ENCODE measurements around the gene DUSP9.
"Not testable (repeated sequence)": the region's sequence is repeated elsewhere in the genome, so short reads cannot be mapped to it uniquely, and the experiment has no call there.

DUSP9 gene

GRCh38 chrX:153690466-153690865 lies 43.5 kb downstream of the DUSP9 start:
- H3K9ac ChIP-seq (ENCODE audit: low read length in 5 of 5): no peak overlapping the region
- peaks cover 4 to 16% (median 10%) of the 10 kb centered on the region in 5 donors for H3K27me3 ChIP-seq (ENCODE audit: control insufficient read depth in 5 of 5, insufficient read depth in 4 of 5, low read length in 5 of 5)
- H3K9me3 ChIP-seq (ENCODE audit: control insufficient read depth in 5 of 5, low read length in 5 of 5): no peaks in the 10 kb centered on the region
- H3K4me1 ChIP-seq (ENCODE audit: control insufficient read depth in 5 of 5, insufficient read depth in 5 of 5, low read length in 5 of 5): peaks cover 0 to 24% (median 11%) of the 10 kb centered on the region in 5 donors
- H3K36me3 ChIP-seq (ENCODE audit: control insufficient read depth in 5 of 5, insufficient read depth in 5 of 5, low read length in 5 of 5): peaks cover 0 to 3% (median 0%) of the 10 kb centered on the region in 5 donors
- H3K4me3 ChIP-seq (ENCODE audit: low read depth in 1 of 5, low read length in 5 of 5): no peak overlapping the region
- no peak overlapping the region for H3K27ac ChIP-seq (ENCODE audit: low read depth, low read length)

GRCh38 chrX:153691032-153691827 lies 44.2 kb downstream of the DUSP9 start:
- peaks cover 0 to 24% (median 11%) of the 10 kb centered on the region in 5 donors for H3K4me1 ChIP-seq (ENCODE audit: control insufficient read depth in 5 of 5, insufficient read depth in 5 of 5, low read length in 5 of 5)
- not testable (repeated sequence) for H3K4me3 ChIP-seq (ENCODE audit: low read depth in 1 of 5, low read length in 5 of 5); H3K9ac ChIP-seq (ENCODE audit: low read length in 5 of 5); H3K27me3 ChIP-seq (ENCODE audit: control insufficient read depth in 5 of 5, insufficient read depth in 4 of 5, low read length in 5 of 5); H3K9me3 ChIP-seq (ENCODE audit: control insufficient read depth in 5 of 5, low read length in 5 of 5); H3K27ac ChIP-seq (ENCODE audit: low read depth, low read length); H3K36me3 ChIP-seq (ENCODE audit: control insufficient read depth in 5 of 5, insufficient read depth in 5 of 5, low read length in 5 of 5)

GRCh38 chrX:153692003-153692402 lies 45.0 kb downstream of the DUSP9 start:
- no peaks in the 10 kb centered on the region for H3K9me3 ChIP-seq (ENCODE audit: control insufficient read depth in 5 of 5, low read length in 5 of 5)
- no peak overlapping the region for H3K9ac ChIP-seq (ENCODE audit: low read length in 5 of 5)
- H3K27me3 ChIP-seq (ENCODE audit: control insufficient read depth in 5 of 5, insufficient read depth in 4 of 5, low read length in 5 of 5): peaks cover 0 to 6% (median 3%) of the 10 kb centered on the region in 5 donors
- H3K36me3 ChIP-seq (ENCODE audit: control insufficient read depth in 5 of 5, insufficient read depth in 5 of 5, low read length in 5 of 5): peaks cover 0 to 12% (median 3%) of the 10 kb centered on the region in 5 donors
- H3K4me1 ChIP-seq (ENCODE audit: control insufficient read depth in 5 of 5, insufficient read depth in 5 of 5, low read length in 5 of 5): peaks cover 0 to 24% (median 11%) of the 10 kb centered on the region in 5 donors
- H3K4me3 ChIP-seq (ENCODE audit: low read depth in 1 of 5, low read length in 5 of 5): no peak overlapping the region
- H3K27ac ChIP-seq (ENCODE audit: low read depth, low read length): no peak overlapping the region

DNA sequence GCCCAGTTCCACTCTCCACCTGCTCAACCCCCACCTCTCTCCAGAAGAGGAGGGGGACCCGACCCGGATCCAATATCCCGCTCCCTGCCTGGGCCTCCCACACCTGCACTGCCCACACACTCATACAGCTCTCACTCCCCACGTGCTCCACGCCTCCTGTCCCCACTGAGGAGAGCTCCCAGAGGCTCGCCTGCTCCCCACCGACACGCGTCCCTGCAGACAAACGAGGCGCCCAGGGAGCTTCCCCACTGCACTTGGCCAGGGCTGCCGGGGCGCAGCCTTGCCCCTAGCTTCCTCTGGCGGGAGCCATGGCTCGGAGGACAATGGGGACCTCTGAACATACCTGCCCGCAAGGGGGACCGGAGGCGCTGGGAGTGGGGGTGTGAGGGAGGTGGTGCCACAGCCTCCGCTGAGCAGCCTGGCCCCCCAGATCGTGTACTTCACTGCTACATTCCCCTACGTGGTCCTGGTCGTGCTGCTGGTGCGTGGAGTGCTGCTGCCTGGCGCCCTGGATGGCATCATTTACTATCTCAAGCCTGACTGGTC lies 45.7 kb downstream of the DUSP9 start:
- H3K9ac ChIP-seq (ENCODE audit: low read length in 5 of 5): no peak overlapping the region
- H3K27ac ChIP-seq (ENCODE audit: low read depth, low read length): no peak overlapping the region
- H3K4me3 ChIP-seq (ENCODE audit: low read depth in 1 of 5, low read length in 5 of 5): no peak overlapping the region
- peaks cover 0 to 24% (median 8%) of the 10 kb centered on the region in 5 donors for H3K4me1 ChIP-seq (ENCODE audit: control insufficient read depth in 5 of 5, insufficient read depth in 5 of 5, low read length in 5 of 5)
- H3K9me3 ChIP-seq (ENCODE audit: control insufficient read depth in 5 of 5, low read length in 5 of 5): no peaks in the 10 kb centered on the region
- peaks cover 0 to 6% (median 3%) of the 10 kb centered on the region in 5 donors for H3K27me3 ChIP-seq (ENCODE audit: control insufficient read depth in 5 of 5, insufficient read depth in 4 of 5, low read length in 5 of 5)
- H3K36me3 ChIP-seq (ENCODE audit: control insufficient read depth in 5 of 5, insufficient read depth in 5 of 5, low read length in 5 of 5): peaks cover 0 to 19% (median 3%) of the 10 kb centered on the region in 5 donors

- Histone ChIP-seq H3K36me3 (ENCODE audit: control insufficient read depth in 5 of 5, insufficient read depth in 5 of 5, low read length in 5 of 5) (peaks cover 0 to 27% (median 6%) of the 10 kb centered on the region in 5 donors), H3K9me3 (ENCODE audit: control insufficient read depth in 5 of 5, low read length in 5 of 5) (no peaks in the 10 kb centered on the region), H3K4me1 (ENCODE audit: control insufficient read depth in 5 of 5, insufficient read depth in 5 of 5, low read length in 5 of 5) (peaks cover 0 to 24% (median 8%) of the 10 kb centered on the region in 5 donors), H3K4me3 (ENCODE audit: low read depth in 1 of 5, low read length in 5 of 5) (no peak overlapping the region), H3K27me3 (ENCODE audit: control insufficient read depth in 5 of 5, insufficient read depth in 4 of 5, low read length in 5 of 5) (peaks cover 0 to 7% (median 3%) of the 10 kb centered on the region in 5 donors), H3K9ac (ENCODE audit: low read length in 5 of 5) (no peak overlapping the region), H3K27ac (ENCODE audit: low read depth, low read length) (no peak overlapping the region)
Measured at GRCh38 chrX:153693216-153694086, 46.4 kb downstream of the DUSP9 start.

DNA sequence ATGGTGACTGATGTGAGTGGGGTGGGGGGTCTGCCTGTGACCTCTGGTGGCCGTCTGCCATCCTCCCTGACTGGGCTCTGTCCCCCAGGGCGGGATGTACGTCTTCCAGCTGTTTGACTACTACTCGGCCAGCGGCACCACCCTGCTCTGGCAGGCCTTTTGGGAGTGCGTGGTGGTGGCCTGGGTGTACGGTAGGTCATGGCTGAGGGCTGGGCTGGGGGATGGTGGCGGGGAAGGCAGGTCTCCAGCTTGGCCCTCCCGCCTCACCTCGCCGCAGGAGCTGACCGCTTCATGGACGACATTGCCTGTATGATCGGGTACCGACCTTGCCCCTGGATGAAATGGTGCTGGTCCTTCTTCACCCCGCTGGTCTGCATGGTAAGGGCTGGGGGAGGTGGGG lies 47.3 kb downstream of the DUSP9 start:
- H3K27ac ChIP-seq (ENCODE audit: low read depth, low read length); H3K9ac ChIP-seq (ENCODE audit: low read length in 5 of 5); H3K4me3 ChIP-seq (ENCODE audit: low read depth in 1 of 5, low read length in 5 of 5); H3K9me3 ChIP-seq (ENCODE audit: control insufficient read depth in 5 of 5, low read length in 5 of 5); H3K27me3 ChIP-seq (ENCODE audit: control insufficient read depth in 5 of 5, insufficient read depth in 4 of 5, low read length in 5 of 5): not testable (repeated sequence)
- peaks cover 0 to 24% (median 8%) of the 10 kb centered on the region in 5 donors for H3K4me1 ChIP-seq (ENCODE audit: control insufficient read depth in 5 of 5, insufficient read depth in 5 of 5, low read length in 5 of 5)
- H3K36me3 ChIP-seq (ENCODE audit: control insufficient read depth in 5 of 5, insufficient read depth in 5 of 5, low read length in 5 of 5): peaks cover 0 to 28% (median 6%) of the 10 kb centered on the region in 5 donors

DNA sequence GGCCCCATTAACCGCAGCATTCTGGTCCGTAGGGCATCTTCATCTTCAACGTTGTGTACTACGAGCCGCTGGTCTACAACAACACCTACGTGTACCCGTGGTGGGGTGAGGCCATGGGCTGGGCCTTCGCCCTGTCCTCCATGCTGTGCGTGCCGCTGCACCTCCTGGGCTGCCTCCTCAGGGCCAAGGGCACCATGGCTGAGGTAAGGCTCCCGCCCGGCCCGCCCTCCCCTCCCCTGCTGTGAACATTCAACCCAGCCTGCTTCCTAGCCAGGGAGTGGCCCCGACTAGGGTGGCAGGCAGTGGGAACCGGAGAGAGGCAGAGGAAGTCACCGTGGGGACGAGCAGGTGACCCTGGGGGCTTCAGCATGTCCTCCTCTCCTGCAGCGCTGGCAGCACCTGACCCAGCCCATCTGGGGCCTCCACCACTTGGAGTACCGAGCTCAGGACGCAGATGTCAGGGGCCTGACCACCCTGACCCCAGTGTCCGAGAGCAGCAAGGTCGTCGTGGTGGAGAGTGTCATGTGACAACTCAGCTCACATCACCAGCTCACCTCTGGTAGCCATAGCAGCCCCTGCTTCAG lies 47.8 kb downstream of the DUSP9 start:
- peaks cover 0 to 33% (median 6%) of the 10 kb centered on the region in 5 donors for H3K36me3 ChIP-seq (ENCODE audit: control insufficient read depth in 5 of 5, insufficient read depth in 5 of 5, low read length in 5 of 5)
- peaks cover 0 to 10% (median 3%) of the 10 kb centered on the region in 5 donors for H3K27me3 ChIP-seq (ENCODE audit: control insufficient read depth in 5 of 5, insufficient read depth in 4 of 5, low read length in 5 of 5)
- no peak overlapping the region for H3K27ac ChIP-seq (ENCODE audit: low read depth, low read length)
- peaks cover 0 to 19% (median 6%) of the 10 kb centered on the region in 5 donors for H3K4me1 ChIP-seq (ENCODE audit: control insufficient read depth in 5 of 5, insufficient read depth in 5 of 5, low read length in 5 of 5)
- no peaks in the 10 kb centered on the region for H3K9me3 ChIP-seq (ENCODE audit: control insufficient read depth in 5 of 5, low read length in 5 of 5)
- no peak overlapping the region for H3K4me3 ChIP-seq (ENCODE audit: low read depth in 1 of 5, low read length in 5 of 5)
- H3K9ac ChIP-seq (ENCODE audit: low read length in 5 of 5): no peak overlapping the region

- no peak overlapping the region for H3K27ac ChIP-seq (ENCODE audit: low read depth, low read length)
- H3K27me3 ChIP-seq (ENCODE audit: control insufficient read depth in 5 of 5, insufficient read depth in 4 of 5, low read length in 5 of 5): peaks cover 0 to 10% (median 0%) of the 10 kb centered on the region in 5 donors
- no peak overlapping the region for H3K9ac ChIP-seq (ENCODE audit: low read length in 5 of 5)
- no peaks in the 10 kb centered on the region for H3K9me3 ChIP-seq (ENCODE audit: control insufficient read depth in 5 of 5, low read length in 5 of 5)
- H3K36me3 ChIP-seq (ENCODE audit: control insufficient read depth in 5 of 5, insufficient read depth in 5 of 5, low read length in 5 of 5): peaks cover 0 to 40% (median 12%) of the 10 kb centered on the region in 5 donors
- no peak overlapping the region for H3K4me3 ChIP-seq (ENCODE audit: low read depth in 1 of 5, low read length in 5 of 5)
- peaks cover 0 to 16% (median 0%) of the 10 kb centered on the region in 5 donors for H3K4me1 ChIP-seq (ENCODE audit: control insufficient read depth in 5 of 5, insufficient read depth in 5 of 5, low read length in 5 of 5)
Measured at GRCh38 chrX:153696100-153696499, 49.1 kb downstream of the DUSP9 start.

- not testable (repeated sequence) for H3K9ac ChIP-seq (ENCODE audit: low read length in 5 of 5); H3K9me3 ChIP-seq (ENCODE audit: control insufficient read depth in 5 of 5, low read length in 5 of 5); H3K27ac ChIP-seq (ENCODE audit: low read depth, low read length); H3K4me3 ChIP-seq (ENCODE audit: low read depth in 1 of 5, low read length in 5 of 5)
- Histone ChIP-seq H3K27me3 (ENCODE audit: control insufficient read depth in 5 of 5, insufficient read depth in 4 of 5, low read length in 5 of 5) (peaks cover 0 to 12% (median 0%) of the 10 kb centered on the region in 5 donors), H3K4me1 (ENCODE audit: control insufficient read depth in 5 of 5, insufficient read depth in 5 of 5, low read length in 5 of 5) (peaks cover 0 to 15% (median 0%) of the 10 kb centered on the region in 5 donors), H3K36me3 (ENCODE audit: control insufficient read depth in 5 of 5, insufficient read depth in 5 of 5, low read length in 5 of 5) (peaks cover 0 to 44% (median 17%) of the 10 kb centered on the region in 5 donors)
Measured at GRCh38 chrX:153696538-153696937, 49.5 kb downstream of the DUSP9 start.
